Testis (tissue), 3 donors: ENCODE data around the gene CD69. TPM values are rescaled to one million over a fixed set of nuclear protein-coding genes. Genes with fewer than 3 reads are reported as not detected.

Experiments
- DNase-seq: peaks from one replicate; pipeline ENCODE4 v3.0.0-alpha.2; 2019
- H3K27ac ChIP-seq, 2 donors: fragments of 200-600 bp; sonication (generic); one replicate each; pipeline ENCODE4 v1.5.1; 2019
- H3K27me3 ChIP-seq: fragments of 200-600 bp; sonication (generic); one replicate; pipeline ENCODE4 v1.5.1; 2019
- H3K36me3 ChIP-seq: fragments of 200-600 bp; sonication (generic); one replicate; pipeline ENCODE4 v1.5.1; 2017; ENCODE audit warnings: low read depth; ENCODE audit errors: missing control alignments
- H3K4me1 ChIP-seq: fragments of 200-600 bp; sonication (generic); one replicate; pipeline ENCODE4 v1.5.1; 2019
- H3K4me3 ChIP-seq, 2 donors: fragments of 200-600 bp; sonication (generic); one replicate each; pipeline ENCODE4 v1.5.1; 2017 to 2019
- H3K9me3 ChIP-seq: fragments of 200-600 bp; sonication (generic); one replicate; pipeline ENCODE4 v1.5.1; 2017
- POLR2A ChIP-seq: fragments of 450-650 bp; IDR thresholded peaks from one replicate; pipeline ENCODE4 v1.6.1; 2017; ENCODE audit warnings: antibody characterized with exemption, mild to moderate bottlenecking, moderate library complexity
- WGBS, 2 donors: methylation state at CpG; one replicate each; pipeline ENCODE4 v1.1.5; 2018; 5-methylcytosine and 5-hydroxymethylcytosine counted together
- intact Hi-C: fragments of 100-400 bp; cut with DNase I; formaldehyde crosslinking; loops from one replicate; pipeline ENCODE4 v1.15.1; 2023; ENCODE audit warnings: low total_unique reads
- polyA plus RNA-seq: library from polyadenylated mRNA; stranded (reverse); fragments of 350-450 nt; fragmentation: Illumina TruSeq; extraction: RNeasy Lipid Tissue Mini Kit (QIAGEN cat#74804); gene quantifications from one replicate; pipeline ENCODE4 v1.2.3, GENCODE V29; 2014; ENCODE audit warnings: low read depth, low replicate concordance; ENCODE audit not compliant: insufficient read depth
- total RNA-seq, 2 donors: library from RNA; depleted of rRNA; stranded (reverse); fragments of >200 nt; gene quantifications; one replicate each; pipeline ENCODE4 v1.2.3, GENCODE V29; 2016
- TF ChIP-seq, protein P1 (sequence below), 3 experiments: fragments of 450-650 bp in 2 of 3; fragments of 200-600 bp in 1 of 3; sonication (generic) in 1 of 3; IDR thresholded peaks; one replicate each; pipeline ENCODE4 v1.5.1; 2016 to 2019; ENCODE audit warnings: antibody characterized with exemption in 3 of 3, mild to moderate bottlenecking in 2 of 3, moderate library complexity in 1 of 3

CD69 gene
- total and polyA plus RNA-seq, 3 donors from 2014 or later = 2.1 to 3.3 (median 3.0) TPM

DNA sequence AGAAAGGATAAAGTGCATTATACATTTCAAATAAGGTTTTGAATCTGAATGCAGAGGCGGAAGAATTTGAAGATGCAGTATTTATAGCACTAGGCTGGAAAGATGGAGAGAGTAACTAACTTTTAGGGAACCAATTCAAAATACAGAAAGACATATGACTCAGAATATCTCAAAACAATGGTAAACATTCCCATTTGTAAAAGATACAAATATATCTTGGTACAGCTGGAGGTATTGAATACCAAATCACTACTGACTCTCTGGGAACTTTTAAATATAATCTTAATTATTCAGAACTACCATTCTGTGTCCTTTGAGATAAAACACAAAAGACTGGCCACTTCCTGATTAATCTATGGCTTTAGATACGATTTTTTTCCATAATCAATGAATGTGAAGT is 5.1 kb downstream of the CD69 start:
- WGBS, 2 donors = 83 to 88% methylated on average over 2 of the region's 2 CpGs
- intact Hi-C loops = no loop called here
- TF ChIP-seq POLR2A = no peak
- TF ChIP-seq, protein P1, sequence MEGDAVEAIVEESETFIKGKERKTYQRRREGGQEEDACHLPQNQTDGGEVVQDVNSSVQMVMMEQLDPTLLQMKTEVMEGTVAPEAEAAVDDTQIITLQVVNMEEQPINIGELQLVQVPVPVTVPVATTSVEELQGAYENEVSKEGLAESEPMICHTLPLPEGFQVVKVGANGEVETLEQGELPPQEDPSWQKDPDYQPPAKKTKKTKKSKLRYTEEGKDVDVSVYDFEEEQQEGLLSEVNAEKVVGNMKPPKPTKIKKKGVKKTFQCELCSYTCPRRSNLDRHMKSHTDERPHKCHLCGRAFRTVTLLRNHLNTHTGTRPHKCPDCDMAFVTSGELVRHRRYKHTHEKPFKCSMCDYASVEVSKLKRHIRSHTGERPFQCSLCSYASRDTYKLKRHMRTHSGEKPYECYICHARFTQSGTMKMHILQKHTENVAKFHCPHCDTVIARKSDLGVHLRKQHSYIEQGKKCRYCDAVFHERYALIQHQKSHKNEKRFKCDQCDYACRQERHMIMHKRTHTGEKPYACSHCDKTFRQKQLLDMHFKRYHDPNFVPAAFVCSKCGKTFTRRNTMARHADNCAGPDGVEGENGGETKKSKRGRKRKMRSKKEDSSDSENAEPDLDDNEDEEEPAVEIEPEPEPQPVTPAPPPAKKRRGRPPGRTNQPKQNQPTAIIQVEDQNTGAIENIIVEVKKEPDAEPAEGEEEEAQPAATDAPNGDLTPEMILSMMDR (IDR thresholded peaks at IDR 0.05) = no peak
- no peaks in the 10 kb centered on the region for H3K36me3 ChIP-seq
- no peaks in the 10 kb centered on the region for H3K9me3 ChIP-seq
- H3K4me3 ChIP-seq = no peak overlapping the region
- no peaks in the 10 kb centered on the region for H3K27me3 ChIP-seq
- DNase-seq = no peak
- H3K27ac ChIP-seq = no peak overlapping the region
- H3K4me1 ChIP-seq = no peaks in the 10 kb centered on the region

DNA sequence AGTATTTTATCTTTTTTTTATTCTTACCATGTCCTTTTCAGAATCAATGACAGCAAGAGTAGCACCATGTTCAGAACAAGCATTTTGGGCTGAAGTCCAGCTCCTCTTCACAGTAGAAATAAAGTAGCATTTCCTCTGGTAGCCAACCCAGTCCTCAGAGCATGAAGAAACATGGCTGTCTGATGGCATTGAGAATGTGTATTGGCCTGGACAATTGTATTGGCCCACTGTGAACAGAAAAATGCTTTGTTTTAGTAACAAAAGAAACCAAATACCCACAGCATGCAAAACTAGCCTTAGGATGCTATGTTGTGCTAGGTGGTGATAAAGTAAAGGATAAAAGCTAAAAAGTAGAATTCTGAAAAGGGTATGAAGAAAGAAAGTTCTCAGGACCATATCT is 5.7 kb downstream of the CD69 start:
- intact Hi-C loops = no loop called here
- Histone ChIP-seq H3K4me1 (no peaks in the 10 kb centered on the region), H3K27ac (no peak overlapping the region), H3K36me3 (no peaks in the 10 kb centered on the region), H3K4me3 (no peak overlapping the region), H3K9me3 (no peaks in the 10 kb centered on the region), H3K27me3 (no peaks in the 10 kb centered on the region)
- no peak for TF ChIP-seq POLR2A
- TF ChIP-seq, protein P1 (IDR thresholded peaks at IDR 0.05) = no peak
- no peak for DNase-seq

DNA sequence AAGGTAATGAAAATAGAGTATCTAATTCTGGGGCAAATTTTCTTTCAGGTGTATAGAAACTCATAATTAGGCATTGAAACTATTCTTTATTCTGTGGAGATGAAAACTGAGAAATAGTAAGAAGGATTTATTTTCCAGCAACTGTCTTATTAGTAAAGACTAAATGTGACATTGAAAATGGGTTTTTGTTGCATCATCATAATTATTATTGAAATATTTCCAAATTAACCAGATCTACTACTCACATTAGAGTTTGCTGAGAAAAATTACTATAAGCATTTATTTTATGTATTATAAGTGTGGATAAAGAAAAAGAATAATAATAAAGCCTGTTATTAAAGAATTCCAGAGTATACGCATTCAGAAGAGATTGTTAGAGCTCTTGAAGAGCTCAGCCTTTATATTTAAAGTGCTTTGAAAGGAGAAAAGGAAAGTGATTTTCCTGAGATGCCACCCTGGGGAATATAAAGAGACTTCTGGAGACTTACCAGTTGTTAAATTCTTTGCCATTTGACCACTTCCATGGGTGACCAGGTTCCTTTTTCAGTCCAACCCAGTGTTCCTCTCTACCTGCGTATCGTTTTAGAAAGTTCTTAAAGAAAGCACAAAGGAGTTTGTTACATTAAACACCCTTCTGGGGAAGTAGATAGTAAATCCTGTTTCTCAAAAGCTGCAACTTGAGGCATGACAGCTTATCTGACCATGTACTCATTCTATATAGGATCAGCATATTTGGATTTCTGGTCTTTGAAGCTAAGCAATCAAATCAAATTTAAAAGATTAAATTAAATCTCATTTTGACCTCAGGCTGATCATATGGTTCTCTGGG is 6.4 kb downstream of the CD69 start:
- TF ChIP-seq POLR2A = no peak
- TF ChIP-seq, protein P1 (IDR thresholded peaks at IDR 0.05) = no peak
- intact Hi-C loops = no loop called here
- H3K36me3 ChIP-seq = no peaks in the 10 kb centered on the region
- no peaks in the 10 kb centered on the region for H3K9me3 ChIP-seq
- WGBS, 2 donors = 77 to 86% methylated on average over 3 of the region's 3 CpGs
- no peaks in the 10 kb centered on the region for H3K27me3 ChIP-seq
- H3K27ac ChIP-seq = no peak overlapping the region
- no peak overlapping the region for H3K4me3 ChIP-seq
- H3K4me1 ChIP-seq = no peaks in the 10 kb centered on the region
- DNase-seq = no peak

DNA sequence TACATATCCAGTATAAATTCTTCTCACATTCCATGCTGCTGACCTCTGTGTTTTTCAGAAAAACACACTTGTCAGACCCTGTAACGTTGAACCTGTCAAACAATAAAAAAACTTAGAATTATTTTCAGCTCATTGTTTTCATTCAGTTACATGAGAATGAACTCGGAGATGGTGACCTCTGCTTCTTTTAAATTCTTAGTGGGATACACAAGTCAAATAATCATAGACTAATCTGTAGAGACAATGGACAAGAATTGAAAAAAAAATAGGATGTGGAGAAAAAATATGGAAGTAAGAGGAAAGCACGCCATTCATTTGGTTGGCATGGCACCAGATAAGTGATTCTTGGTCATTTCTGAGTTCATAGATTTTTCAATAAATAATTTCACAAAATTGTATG is 7.2 kb downstream of the CD69 start:
- DNase-seq = no peak
- intact Hi-C loops = no loop called here
- no peaks in the 10 kb centered on the region for H3K9me3 ChIP-seq
- no peak overlapping the region for H3K27ac ChIP-seq
- TF ChIP-seq, protein P1 (IDR thresholded peaks at IDR 0.05) = no peak
- TF ChIP-seq POLR2A = no peak
- no peaks in the 10 kb centered on the region for H3K27me3 ChIP-seq
- no peaks in the 10 kb centered on the region for H3K36me3 ChIP-seq
- no peak overlapping the region for H3K4me3 ChIP-seq
- 77 to 82% methylated on average over 3 of the region's 3 CpGs for WGBS, 2 donors
- H3K4me1 ChIP-seq = no peaks in the 10 kb centered on the region

DNA sequence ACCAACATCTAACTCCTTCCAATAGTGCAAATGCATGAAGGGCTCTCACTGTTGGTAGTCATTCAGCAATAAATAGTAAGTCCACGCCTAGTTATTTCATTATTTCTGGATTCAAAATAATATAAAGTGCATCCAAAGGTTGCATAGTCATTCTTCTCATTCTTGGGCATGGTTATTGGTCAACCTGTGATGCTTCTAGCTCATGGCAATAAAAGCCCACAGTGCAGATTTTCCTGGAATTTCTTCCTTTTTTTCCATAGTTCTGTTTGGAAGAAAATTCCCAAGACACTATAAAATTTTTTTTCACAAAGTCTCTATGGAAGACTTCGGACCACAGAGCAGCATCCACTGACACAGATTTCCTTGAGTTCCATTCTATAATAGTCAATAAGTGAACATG is 7.6 kb downstream of the CD69 start:
- intact Hi-C loops = no loop called here
- Histone ChIP-seq H3K27ac (no peak overlapping the region), H3K36me3 (no peaks in the 10 kb centered on the region), H3K4me1 (no peaks in the 10 kb centered on the region), H3K27me3 (no peaks in the 10 kb centered on the region), H3K4me3 (no peak overlapping the region), H3K9me3 (no peaks in the 10 kb centered on the region)
- 89 to 93% methylated on average over 2 of the region's 2 CpGs for WGBS, 2 donors
- TF ChIP-seq, protein P1 (IDR thresholded peaks at IDR 0.05) = no peak
- TF ChIP-seq POLR2A = no peak
- no peak for DNase-seq
